Panc1 (cell line): ENCODE data around the gene RCOR3. TPM values are rescaled to one million over a fixed set of nuclear protein-coding genes. Genes with fewer than 3 reads are reported as not detected.

Source experiments
- ATAC-seq: fragments of 200-7000 bp; cut with Tn5 transposase; 2 replicates; pipeline ENCODE4 v1.9.1; 2020; ENCODE audit warnings: mild to moderate bottlenecking, moderate library complexity
- BruUV-seq: library from RNA; stranded (reverse); fragments of 400-500 nt; replicated peaks from 2 replicates; lab custom pipeline; 2021; lab: Mats Ljungman, UMichigan
- CTCF ChIA-PET: fragments of 300-600 bp; sonication (Branson Sonifier 250); formaldehyde crosslinking; loops from one replicate; lab custom pipeline; 2022; ENCODE audit warnings: antibody characterized with exemption; lab: Charles Lee
- POLR2A ChIA-PET: fragments of 300-600 bp; sonication (Branson Sonifier 250); formaldehyde crosslinking; loops from one replicate; lab custom pipeline; 2022; ENCODE audit warnings: antibody characterized with exemption; lab: Charles Lee
- DNase-seq: peaks from one replicate; pipeline ENCODE4 v3.0.0-alpha.2; 2010; ENCODE audit warnings: low read depth, low spot score
- H3K27ac ChIP-seq: 2 replicates; pipeline ENCODE4 v1.5.1; 2011; ENCODE audit warnings: mild to moderate bottlenecking, low read length, inconsistent platforms
- H3K27me3 ChIP-seq: fragments of 200-500 bp; sonication (Bioruptor generic); 2 replicates; pipeline ENCODE4 v1.6.0; 2014; ENCODE audit warnings: low read length, inconsistent platforms; ENCODE audit not compliant: control insufficient read depth, insufficient read depth
- H3K36me3 ChIP-seq: fragments of 200-500 bp; sonication (Bioruptor generic); 2 replicates; pipeline ENCODE4 v1.5.1; 2014; ENCODE audit warnings: inconsistent platforms, mild to moderate bottlenecking, low read length, moderate library complexity; ENCODE audit not compliant: control insufficient read depth, insufficient read depth
- H3K4me1 ChIP-seq: 2 replicates; pipeline ENCODE4 v1.5.1; 2011; ENCODE audit warnings: inconsistent platforms, mild to moderate bottlenecking, low read length, moderate library complexity; ENCODE audit not compliant: control insufficient read depth, insufficient read depth
- H3K4me3 ChIP-seq, 2 experiments: 2 replicates each; pipeline ENCODE4 v1.5.1; 2011 to 2012; ENCODE audit warnings: low read depth in 2 of 2, low read length in 2 of 2, mild to moderate bottlenecking in 2 of 2, inconsistent platforms in 1 of 2, moderate library complexity in 1 of 2
- H3K9me3 ChIP-seq: fragments of 200-500 bp; sonication (Bioruptor generic); 2 replicates; pipeline ENCODE4 v1.5.1; 2014; ENCODE audit warnings: low read depth, mild to moderate bottlenecking, inconsistent platforms, low read length, moderate library complexity; ENCODE audit not compliant: control insufficient read depth, insufficient read depth
- POLR2AphosphoS5 ChIP-seq: IDR thresholded peaks from 2 replicates; pipeline ENCODE4 v1.6.1; 2012; ENCODE audit warnings: mild to moderate bottlenecking, low read depth, low read length, moderate library complexity
- SIN3A ChIP-seq: IDR thresholded peaks from 2 replicates; pipeline ENCODE4 v1.6.1; 2012; ENCODE audit warnings: low read depth, mild to moderate bottlenecking, low read length, moderate library complexity, borderline replicate concordance; ENCODE audit not compliant: insufficient read depth
- in situ Hi-C: cut with HindIII; loops from 2 replicates; pipeline ENCODE4 v1.10.0; 2016; ENCODE audit warnings: low sequenced_read_pairs, low pct_unique_long_range_greater_than_20kb
- intact Hi-C: fragments of 100-400 bp; cut with micrococcal nuclease; formaldehyde crosslinking; loops from one replicate; pipeline ENCODE4 v1.10.0; 2022; ENCODE audit not compliant: unreplicated experiment
- total RNA-seq: library from RNA; stranded (reverse); gene quantifications from one replicate; pipeline ENCODE4 v1.2.1, GENCODE V29; 2021; ENCODE audit not compliant: unreplicated experiment
- TF ChIP-seq, protein P1 (sequence below): fragments of 450-650 bp; IDR thresholded peaks from 2 replicates; pipeline ENCODE4 v1.5.1; 2017; ENCODE audit warnings: mild to moderate bottlenecking
- TF ChIP-seq, protein P2 (sequence below), 2 experiments: IDR thresholded peaks; 2 replicates each; pipeline ENCODE4 v1.6.1; 2011 to 2012; ENCODE audit warnings: low read depth in 2 of 2, control low read depth in 1 of 2, low read length in 1 of 2, mild to moderate bottlenecking in 1 of 2, moderate library complexity in 1 of 2; ENCODE audit not compliant: insufficient read depth in 1 of 2

The RCOR3 gene
- total RNA-seq, 1 experiment from 2014 or later, result 40.4 TPM

DNA sequence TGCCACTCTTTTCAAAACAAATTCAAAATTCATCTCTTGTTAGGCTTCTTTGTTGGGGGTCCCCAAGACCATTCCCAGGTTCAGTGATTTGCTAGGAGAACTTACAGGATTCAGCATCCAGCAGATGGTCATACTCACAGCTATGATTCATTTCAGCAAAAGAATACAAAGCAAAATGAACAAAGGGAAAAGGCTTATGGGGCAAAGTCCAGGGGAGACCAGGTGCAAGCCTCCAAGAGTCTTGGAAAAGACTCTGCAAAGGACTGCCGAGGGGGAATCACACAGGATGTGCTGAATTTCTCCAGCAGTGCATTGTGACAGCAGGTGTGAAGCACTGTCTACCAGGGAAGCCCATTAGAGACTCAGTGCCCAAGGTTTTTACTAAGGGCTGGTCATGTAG lies 74.7 kb downstream of the RCOR3 start:
- in situ Hi-C loops (no loop called here), intact Hi-C loops (no loop called here)
- Histone ChIP-seq H3K4me3 (no peak overlapping the region), H3K4me1 (peaks cover 6% of the 10 kb centered on the region; the same call in 1 of the 2 replicates), H3K9me3 (no peaks in the 10 kb centered on the region), H3K27ac (no peak overlapping the region), H3K36me3 (no peaks in the 10 kb centered on the region), H3K27me3 (no peaks in the 10 kb centered on the region)
- no peak for ATAC-seq
- no peak for DNase-seq
- BruUV-seq, result no TSS peak
- TF ChIP-seq POLR2AphosphoS5, result no peak
- ChIA-PET CTCF (no interaction called here), POLR2A (no interaction called here)

DNA sequence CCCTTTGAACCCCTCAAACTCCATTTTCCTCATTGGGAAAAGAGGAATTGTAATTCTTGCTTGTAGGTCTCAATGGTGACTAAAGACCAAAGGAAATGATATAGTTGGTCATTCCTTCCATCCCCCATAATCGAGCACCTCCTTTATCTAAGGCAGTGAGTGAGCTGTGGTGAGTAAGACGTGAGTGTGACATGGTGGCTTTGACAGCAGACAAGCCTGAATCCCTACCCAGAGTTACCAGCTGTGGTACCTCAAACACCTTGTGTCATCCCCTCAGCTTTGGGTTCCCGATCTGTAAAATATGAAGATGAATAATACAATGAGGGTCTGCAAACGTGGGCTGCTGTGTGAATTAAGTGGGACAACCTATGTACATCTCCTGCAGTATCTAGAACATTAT lies 75.8 kb downstream of the RCOR3 start:
- BruUV-seq, result no TSS peak
- no peak for DNase-seq

More for the DNA sequence above, 75.8 kb downstream of the RCOR3 start:
- H3K4me1 ChIP-seq, result peaks cover 2% of the 10 kb centered on the region; the same call in 1 of the 2 replicates
- CTCF ChIA-PET, result no interaction called here
- no peak for ATAC-seq
- H3K27me3 ChIP-seq, result no peaks in the 10 kb centered on the region
- H3K4me3 ChIP-seq, result no peak overlapping the region
- H3K9me3 ChIP-seq, result no peaks in the 10 kb centered on the region
- intact Hi-C loops (no loop called here), in situ Hi-C loops (no loop called here)
- TF ChIP-seq, protein P1, sequence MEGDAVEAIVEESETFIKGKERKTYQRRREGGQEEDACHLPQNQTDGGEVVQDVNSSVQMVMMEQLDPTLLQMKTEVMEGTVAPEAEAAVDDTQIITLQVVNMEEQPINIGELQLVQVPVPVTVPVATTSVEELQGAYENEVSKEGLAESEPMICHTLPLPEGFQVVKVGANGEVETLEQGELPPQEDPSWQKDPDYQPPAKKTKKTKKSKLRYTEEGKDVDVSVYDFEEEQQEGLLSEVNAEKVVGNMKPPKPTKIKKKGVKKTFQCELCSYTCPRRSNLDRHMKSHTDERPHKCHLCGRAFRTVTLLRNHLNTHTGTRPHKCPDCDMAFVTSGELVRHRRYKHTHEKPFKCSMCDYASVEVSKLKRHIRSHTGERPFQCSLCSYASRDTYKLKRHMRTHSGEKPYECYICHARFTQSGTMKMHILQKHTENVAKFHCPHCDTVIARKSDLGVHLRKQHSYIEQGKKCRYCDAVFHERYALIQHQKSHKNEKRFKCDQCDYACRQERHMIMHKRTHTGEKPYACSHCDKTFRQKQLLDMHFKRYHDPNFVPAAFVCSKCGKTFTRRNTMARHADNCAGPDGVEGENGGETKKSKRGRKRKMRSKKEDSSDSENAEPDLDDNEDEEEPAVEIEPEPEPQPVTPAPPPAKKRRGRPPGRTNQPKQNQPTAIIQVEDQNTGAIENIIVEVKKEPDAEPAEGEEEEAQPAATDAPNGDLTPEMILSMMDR, result no peak
- TF ChIP-seq POLR2AphosphoS5, result no peak
- TF ChIP-seq SIN3A, result no peak
- TF ChIP-seq, protein P2, sequence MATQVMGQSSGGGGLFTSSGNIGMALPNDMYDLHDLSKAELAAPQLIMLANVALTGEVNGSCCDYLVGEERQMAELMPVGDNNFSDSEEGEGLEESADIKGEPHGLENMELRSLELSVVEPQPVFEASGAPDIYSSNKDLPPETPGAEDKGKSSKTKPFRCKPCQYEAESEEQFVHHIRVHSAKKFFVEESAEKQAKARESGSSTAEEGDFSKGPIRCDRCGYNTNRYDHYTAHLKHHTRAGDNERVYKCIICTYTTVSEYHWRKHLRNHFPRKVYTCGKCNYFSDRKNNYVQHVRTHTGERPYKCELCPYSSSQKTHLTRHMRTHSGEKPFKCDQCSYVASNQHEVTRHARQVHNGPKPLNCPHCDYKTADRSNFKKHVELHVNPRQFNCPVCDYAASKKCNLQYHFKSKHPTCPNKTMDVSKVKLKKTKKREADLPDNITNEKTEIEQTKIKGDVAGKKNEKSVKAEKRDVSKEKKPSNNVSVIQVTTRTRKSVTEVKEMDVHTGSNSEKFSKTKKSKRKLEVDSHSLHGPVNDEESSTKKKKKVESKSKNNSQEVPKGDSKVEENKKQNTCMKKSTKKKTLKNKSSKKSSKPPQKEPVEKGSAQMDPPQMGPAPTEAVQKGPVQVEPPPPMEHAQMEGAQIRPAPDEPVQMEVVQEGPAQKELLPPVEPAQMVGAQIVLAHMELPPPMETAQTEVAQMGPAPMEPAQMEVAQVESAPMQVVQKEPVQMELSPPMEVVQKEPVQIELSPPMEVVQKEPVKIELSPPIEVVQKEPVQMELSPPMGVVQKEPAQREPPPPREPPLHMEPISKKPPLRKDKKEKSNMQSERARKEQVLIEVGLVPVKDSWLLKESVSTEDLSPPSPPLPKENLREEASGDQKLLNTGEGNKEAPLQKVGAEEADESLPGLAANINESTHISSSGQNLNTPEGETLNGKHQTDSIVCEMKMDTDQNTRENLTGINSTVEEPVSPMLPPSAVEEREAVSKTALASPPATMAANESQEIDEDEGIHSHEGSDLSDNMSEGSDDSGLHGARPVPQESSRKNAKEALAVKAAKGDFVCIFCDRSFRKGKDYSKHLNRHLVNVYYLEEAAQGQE (IDR thresholded peaks at IDR 0.05; ENCODE audit: insufficient read depth in 1 of 2, low read depth in 2 of 2, low read length in 1 of 2), result no peak
- H3K36me3 ChIP-seq, result no peaks in the 10 kb centered on the region
- H3K27ac ChIP-seq, result no peak overlapping the region
- POLR2A ChIA-PET, result no interaction called here
